Mesendoderm (in vitro differentiated cells): ENCODE results near the gene LAMA3.

Experiments
- DNase-seq: peaks from one replicate; pipeline ENCODE4 v3.0.0; 2013
- H2AK5ac ChIP-seq: 2 replicates; pipeline ENCODE4 v1.6.1; 2013; ENCODE audit warnings: low read length, inconsistent platforms
- H2BK120ac ChIP-seq: 2 replicates; pipeline ENCODE4 v1.6.1; 2013; ENCODE audit warnings: low read depth, mild to moderate bottlenecking, low read length, moderate library complexity, mixed read lengths
- H2BK15ac ChIP-seq: replicated peaks from 2 replicates; pipeline ENCODE4 v1.6.1; 2013; ENCODE audit warnings: low read depth, mild to moderate bottlenecking, moderate library complexity
- H2BK5ac ChIP-seq: 2 replicates; pipeline ENCODE4 v1.6.1; 2013; ENCODE audit warnings: low read length, inconsistent platforms
- H3K18ac ChIP-seq: 2 replicates; pipeline ENCODE4 v1.6.1; 2013; ENCODE audit warnings: mild to moderate bottlenecking, low read length, mixed read lengths
- H3K23ac ChIP-seq: one replicate; pipeline ENCODE4 v1.6.1; 2013; ENCODE audit warnings: low read length
- H3K27ac ChIP-seq: 2 replicates; pipeline ENCODE4 v1.5.1; 2013; ENCODE audit warnings: low read depth, mild to moderate bottlenecking, inconsistent platforms, low read length, moderate library complexity
- H3K27me3 ChIP-seq: 2 replicates; pipeline ENCODE4 v1.6.1; 2013; ENCODE audit warnings: low read length, control low read depth, mild to moderate bottlenecking, inconsistent platforms; ENCODE audit not compliant: insufficient read depth, poor library complexity
- H3K36me3 ChIP-seq: 2 replicates; pipeline ENCODE4 v1.6.1; 2013; ENCODE audit warnings: low read length, inconsistent platforms; ENCODE audit not compliant: control insufficient read depth, insufficient read depth
- H3K4ac ChIP-seq: one replicate; pipeline ENCODE4 v1.6.1; 2013; ENCODE audit warnings: low read depth, mild to moderate bottlenecking, low read length, moderate library complexity
- H3K4me1 ChIP-seq: 2 replicates; pipeline ENCODE4 v1.6.1; 2013; ENCODE audit warnings: low read depth, low read length, inconsistent platforms; ENCODE audit not compliant: control insufficient read depth
- H3K4me2 ChIP-seq: 2 replicates; pipeline ENCODE4 v1.6.1; 2013; ENCODE audit warnings: low read length
- H3K4me3 ChIP-seq: 2 replicates; pipeline ENCODE4 v1.5.1; 2013; ENCODE audit warnings: mild to moderate bottlenecking, low read length
- H3K56ac ChIP-seq: one replicate; pipeline ENCODE4 v1.6.1; 2013; ENCODE audit warnings: low read length
- H3K79me1 ChIP-seq: 2 replicates; pipeline ENCODE4 v1.6.1; 2013; ENCODE audit warnings: low read length, inconsistent platforms
- H3K79me2 ChIP-seq: 2 replicates; pipeline ENCODE4 v1.6.1; 2013; ENCODE audit warnings: mild to moderate bottlenecking, low read length; ENCODE audit not compliant: control insufficient read depth, insufficient read depth
- H3K9ac ChIP-seq: 2 replicates; pipeline ENCODE4 v1.6.1; 2013; ENCODE audit warnings: low read length, inconsistent platforms
- H4K5ac ChIP-seq: one replicate; pipeline ENCODE4 v1.6.1; 2013; ENCODE audit warnings: low read length
- H4K8ac ChIP-seq: one replicate; pipeline ENCODE4 v1.6.1; 2013; ENCODE audit warnings: low read depth, mild to moderate bottlenecking, control low read depth, low read length, moderate library complexity
- WGBS: extraction: QIAGEN DNeasy Blood & Tissue Kit; methylation state at CpG from one replicate; pipeline ENCODE4 v1.1.7; 2013; ENCODE audit warnings: low lambda C conversion rate, missing lambda C conversion rate; ENCODE audit not compliant: insufficient coverage; ENCODE audit errors: extremely low coverage; 5-methylcytosine and 5-hydroxymethylcytosine counted together

The LAMA3 gene

DNA sequence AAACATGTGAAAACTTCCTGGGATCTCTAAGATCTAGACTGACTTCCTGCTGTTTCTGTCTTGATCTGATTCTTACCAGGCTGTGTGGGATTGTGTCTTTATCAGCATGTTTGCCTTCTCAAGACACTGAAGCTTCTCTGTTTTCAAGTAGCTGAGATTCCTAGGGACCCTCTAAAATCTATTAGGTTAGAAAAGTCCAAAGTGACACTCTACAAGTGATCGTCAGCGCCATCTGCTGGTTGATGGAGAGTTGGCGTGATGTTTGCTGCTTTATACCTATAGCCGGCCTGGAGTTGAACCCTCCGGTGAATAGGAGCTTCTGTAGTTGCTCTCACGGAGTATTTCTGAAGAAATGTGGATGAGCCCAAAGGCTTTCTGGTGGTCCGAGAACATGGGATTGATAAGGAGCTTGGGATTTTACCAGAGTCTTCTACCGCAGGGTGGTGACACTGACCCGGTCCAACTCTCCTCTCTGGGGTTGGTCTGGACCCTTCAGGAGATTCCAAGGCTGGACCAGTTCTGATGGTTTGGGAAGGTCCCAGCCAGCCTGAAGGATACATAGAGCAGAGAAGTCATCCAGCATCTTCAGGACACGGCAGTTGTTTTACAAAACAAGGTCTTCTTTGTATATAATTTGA lies 229.3 kb downstream of the LAMA3 start:
- H3K4ac ChIP-seq = no peak overlapping the region
- H3K4me1 ChIP-seq = no peaks in the 10 kb centered on the region
- no peak overlapping the region for H2BK5ac ChIP-seq
- no peaks in the 10 kb centered on the region for H3K27me3 ChIP-seq
- H3K79me2 ChIP-seq = no peaks in the 10 kb centered on the region
- H4K5ac ChIP-seq = no peak overlapping the region
- H3K79me1 ChIP-seq = no peaks in the 10 kb centered on the region
- peak; percentile 94 for DNase-seq
- H3K4me3 ChIP-seq = no peak overlapping the region
- no peak overlapping the region for H3K23ac ChIP-seq
- no peaks in the 10 kb centered on the region for H3K36me3 ChIP-seq
- H2AK5ac ChIP-seq = no peak overlapping the region
- no peak overlapping the region for H2BK120ac ChIP-seq
- no peak overlapping the region for H3K18ac ChIP-seq
- WGBS = no CpG with 5 or more reads among the region's 10 CpGs
- H3K4me2 ChIP-seq = no peak overlapping the region
- no peak overlapping the region for H3K9ac ChIP-seq
- H4K8ac ChIP-seq = no peak overlapping the region
- H2BK15ac ChIP-seq = no peak overlapping the region
- no peak overlapping the region for H3K56ac ChIP-seq
- H3K27ac ChIP-seq = no peak overlapping the region

- no peak overlapping the region for H2AK5ac ChIP-seq
- no peak overlapping the region for H3K4me2 ChIP-seq
- no peak overlapping the region for H4K5ac ChIP-seq
- no peaks in the 10 kb centered on the region for H3K79me1 ChIP-seq
- H3K27me3 ChIP-seq = no peaks in the 10 kb centered on the region
- H3K4ac ChIP-seq = no peak overlapping the region
- H3K4me3 ChIP-seq = no peak overlapping the region
- no peak overlapping the region for H3K27ac ChIP-seq
- WGBS = no CpG with 5 or more reads among the region's 4 CpGs
- no peak overlapping the region for H3K56ac ChIP-seq
- no peak overlapping the region for H2BK15ac ChIP-seq
- DNase-seq = no peak
- no peaks in the 10 kb centered on the region for H3K79me2 ChIP-seq
- H3K23ac ChIP-seq = no peak overlapping the region
- no peaks in the 10 kb centered on the region for H3K4me1 ChIP-seq
- H3K36me3 ChIP-seq = no peaks in the 10 kb centered on the region
- H3K18ac ChIP-seq = no peak overlapping the region
- no peak overlapping the region for H4K8ac ChIP-seq
- H3K9ac ChIP-seq = no peak overlapping the region
- H2BK5ac ChIP-seq = no peak overlapping the region
- no peak overlapping the region for H2BK120ac ChIP-seq
Measured at GRCh38 chr18:23920054-23920453, 230.8 kb downstream of the LAMA3 start.

- no peak overlapping the region for H3K56ac ChIP-seq
- no peak overlapping the region for H3K4me2 ChIP-seq
- no peak overlapping the region for H2BK5ac ChIP-seq
- no peak overlapping the region for H3K9ac ChIP-seq
- WGBS = no CpG with 5 or more reads among the region's 12 CpGs
- no peak overlapping the region for H3K4ac ChIP-seq
- H3K79me1 ChIP-seq = no peaks in the 10 kb centered on the region
- H4K8ac ChIP-seq = no peak overlapping the region
- H2AK5ac ChIP-seq = no peak overlapping the region
- H3K23ac ChIP-seq = no peak overlapping the region
- H2BK120ac ChIP-seq = no peak overlapping the region
- H3K4me3 ChIP-seq = no peak overlapping the region
- H2BK15ac ChIP-seq = no peak overlapping the region
- H3K27me3 ChIP-seq = no peaks in the 10 kb centered on the region
- no peak overlapping the region for H3K18ac ChIP-seq
- no peaks in the 10 kb centered on the region for H3K79me2 ChIP-seq
- H4K5ac ChIP-seq = no peak overlapping the region
- no peaks in the 10 kb centered on the region for H3K4me1 ChIP-seq
- no peaks in the 10 kb centered on the region for H3K36me3 ChIP-seq
- H3K27ac ChIP-seq = no peak overlapping the region
- DNase-seq = peak; percentile 69
Measured at GRCh38 chr18:23921716-23922285, 232.5 kb downstream of the LAMA3 start.

DNA sequence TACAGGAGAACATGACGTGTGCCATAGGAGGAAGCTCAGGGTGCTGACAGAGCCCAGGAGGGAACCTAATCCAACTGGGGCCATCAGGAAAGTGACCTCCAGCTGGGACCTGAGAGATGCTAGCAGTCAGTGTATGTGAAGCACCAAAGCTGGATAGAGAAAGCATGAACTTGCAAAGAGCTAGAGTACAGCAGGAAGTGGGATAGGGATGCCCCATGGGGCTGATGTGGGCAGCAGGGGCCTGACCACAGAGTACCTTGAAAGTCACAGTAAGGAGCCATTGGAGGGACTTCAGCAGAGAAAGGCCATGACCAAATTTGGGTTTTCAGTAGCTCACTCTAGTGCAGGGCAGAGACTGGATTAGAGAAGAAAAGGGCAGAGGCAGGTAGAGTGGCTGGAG lies 233.7 kb downstream of the LAMA3 start:
- no peak overlapping the region for H3K56ac ChIP-seq
- no peaks in the 10 kb centered on the region for H3K79me2 ChIP-seq
- no peak overlapping the region for H3K27ac ChIP-seq
- H4K5ac ChIP-seq = no peak overlapping the region
- H3K4me2 ChIP-seq = no peak overlapping the region
- H3K4me1 ChIP-seq = no peaks in the 10 kb centered on the region
- H3K23ac ChIP-seq = no peak overlapping the region
- H3K9ac ChIP-seq = no peak overlapping the region
- no peak overlapping the region for H4K8ac ChIP-seq
- no peak for DNase-seq
- H2BK120ac ChIP-seq = no peak overlapping the region
- H3K4ac ChIP-seq = no peak overlapping the region
- H3K36me3 ChIP-seq = no peaks in the 10 kb centered on the region
- no peaks in the 10 kb centered on the region for H3K79me1 ChIP-seq
- H3K27me3 ChIP-seq = no peaks in the 10 kb centered on the region
- no peak overlapping the region for H2BK15ac ChIP-seq
- no peak overlapping the region for H2BK5ac ChIP-seq
- no CpG with 5 or more reads among the region's 1 CpG for WGBS
- H3K4me3 ChIP-seq = no peak overlapping the region
- H2AK5ac ChIP-seq = no peak overlapping the region
- no peak overlapping the region for H3K18ac ChIP-seq

DNA sequence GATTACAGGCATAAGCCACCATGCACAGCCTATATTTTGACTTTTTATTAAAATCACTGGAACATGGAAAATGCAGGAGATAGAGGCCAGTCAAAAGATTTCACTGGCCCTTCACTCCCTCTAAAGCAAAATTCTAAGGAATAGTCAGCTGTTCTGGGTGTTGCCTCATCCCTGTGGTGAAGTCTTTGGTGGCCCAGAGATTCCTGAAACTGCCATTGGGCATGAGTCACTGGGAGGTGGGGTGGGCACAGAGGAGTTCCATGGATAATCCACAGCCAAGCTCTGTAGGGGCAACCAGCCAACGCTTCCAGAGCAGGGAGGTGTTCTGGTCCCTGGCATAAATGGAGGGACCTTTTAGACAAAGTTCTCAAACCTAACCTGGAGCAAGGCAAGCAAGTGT lies 235.6 kb downstream of the LAMA3 start:
- Histone ChIP-seq H2BK120ac (no peak overlapping the region), H3K27ac (no peak overlapping the region), H3K4me1 (no peaks in the 10 kb centered on the region), H3K36me3 (no peaks in the 10 kb centered on the region), H2AK5ac (no peak overlapping the region), H4K8ac (no peak overlapping the region), H3K79me1 (no peaks in the 10 kb centered on the region), H3K9ac (no peak overlapping the region), H2BK15ac (no peak overlapping the region), H4K5ac (no peak overlapping the region), H3K79me2 (no peaks in the 10 kb centered on the region), H2BK5ac (no peak overlapping the region), H3K4me2 (no peak overlapping the region), H3K4me3 (no peak overlapping the region), H3K18ac (no peak overlapping the region), H3K4ac (no peak overlapping the region), H3K56ac (no peak overlapping the region), H3K23ac (no peak overlapping the region), H3K27me3 (no peaks in the 10 kb centered on the region)
- DNase-seq = no peak
- no CpG with 5 or more reads among the region's 1 CpG for WGBS

DNA sequence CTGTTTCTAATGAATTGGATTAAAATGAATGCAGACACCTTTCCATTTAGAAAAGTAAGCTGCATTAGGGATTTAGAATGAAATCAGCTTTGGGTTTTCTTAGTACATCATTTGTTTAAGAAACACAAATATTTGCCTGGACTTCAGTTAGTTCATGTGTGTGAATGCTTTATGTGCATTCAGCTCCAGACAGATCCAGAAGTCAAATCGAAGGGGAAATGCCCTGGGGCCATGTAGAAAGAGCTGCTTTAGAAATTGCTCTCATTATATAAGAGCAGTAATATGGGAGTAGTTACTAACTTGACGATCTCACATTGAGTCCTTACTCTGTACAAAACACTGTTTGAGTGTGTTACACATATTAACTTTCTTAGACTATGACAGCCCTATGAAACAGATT lies 237.3 kb downstream of the LAMA3 start:
- Histone ChIP-seq H2BK5ac (no peak overlapping the region), H3K4me3 (no peak overlapping the region)
- WGBS = no CpG with 5 or more reads among the region's 2 CpGs

More for the DNA sequence above, 237.3 kb downstream of the LAMA3 start:
- Histone ChIP-seq H3K23ac (no peak overlapping the region), H3K56ac (no peak overlapping the region), H3K4me2 (no peak overlapping the region), H3K4ac (no peak overlapping the region), H3K27me3 (no peaks in the 10 kb centered on the region), H3K36me3 (no peaks in the 10 kb centered on the region), H3K4me1 (no peaks in the 10 kb centered on the region), H4K5ac (no peak overlapping the region), H3K79me2 (no peaks in the 10 kb centered on the region), H2BK120ac (no peak overlapping the region), H3K9ac (no peak overlapping the region), H3K27ac (no peak overlapping the region), H2AK5ac (no peak overlapping the region), H4K8ac (no peak overlapping the region), H3K18ac (no peak overlapping the region), H2BK15ac (no peak overlapping the region), H3K79me1 (no peaks in the 10 kb centered on the region)
- no peak for DNase-seq
